OCI-LY1 (cell line): ENCODE measurements around the gene PSG6.
"Not testable (repeated sequence)": the region's sequence is repeated elsewhere in the genome, so short reads cannot be mapped to it uniquely, and the experiment has no call there.

Experiments used
- H2AFZ ChIP-seq: fragments of 200-600 bp; sonication (generic), shearing (Covaris generic); 2 replicates; pipeline ENCODE4 v1.6.0; 2014; ENCODE audit warnings: antibody characterized with exemption, mild to moderate bottlenecking, low read length
- H3F3A ChIP-seq: fragments of 200-600 bp; sonication (generic), shearing (Covaris generic); 2 replicates; pipeline ENCODE4 v1.6.0; 2014; ENCODE audit warnings: mild to moderate bottlenecking, antibody characterized with exemption, low read length, moderate library complexity; ENCODE audit not compliant: insufficient read depth
- H3K27ac ChIP-seq: fragments of 200-600 bp; sonication (generic); 2 replicates; pipeline ENCODE4 v1.5.1; 2014; ENCODE audit warnings: low read length, mixed run types, mild to moderate bottlenecking, low read depth; ENCODE audit not compliant: poor library complexity, severe bottlenecking
- H3K27me3 ChIP-seq: fragments of 200-600 bp; sonication (generic); 2 replicates; pipeline ENCODE4 v1.6.0; 2014; ENCODE audit warnings: antibody characterized with exemption, mild to moderate bottlenecking, low read length, moderate library complexity; ENCODE audit not compliant: insufficient read depth
- H3K36me3 ChIP-seq: fragments of 200-600 bp; sonication (generic); 2 replicates; pipeline ENCODE4 v1.6.1; 2014; ENCODE audit warnings: mild to moderate bottlenecking, antibody characterized with exemption, low read length, moderate library complexity, mixed read lengths; ENCODE audit not compliant: insufficient read depth
- H3K4me1 ChIP-seq: fragments of 200-600 bp; sonication (generic); 2 replicates; pipeline ENCODE4 v1.5.1; 2014; ENCODE audit warnings: mild to moderate bottlenecking, low read length, moderate library complexity; ENCODE audit not compliant: insufficient read depth, severe bottlenecking
- H3K4me2 ChIP-seq: fragments of 200-600 bp; sonication (generic), shearing (Covaris generic); 2 replicates; pipeline ENCODE4 v1.6.1; 2014; ENCODE audit warnings: low read length
- H3K4me3 ChIP-seq: fragments of 200-600 bp; sonication (generic); 2 replicates; pipeline ENCODE4 v1.5.1; 2014; ENCODE audit warnings: low read length, low read depth, mild to moderate bottlenecking, mixed read lengths; ENCODE audit not compliant: poor library complexity, severe bottlenecking
- H3K79me2 ChIP-seq: fragments of 200-600 bp; shearing (Covaris generic); 2 replicates; pipeline ENCODE4 v1.6.1; 2016; ENCODE audit warnings: mixed run types, low read length, mixed read lengths; ENCODE audit not compliant: insufficient read depth
- H3K9ac ChIP-seq: fragments of 200-600 bp; sonication (generic), shearing (Covaris generic); 2 replicates; pipeline ENCODE4 v1.6.1; 2014; ENCODE audit warnings: mild to moderate bottlenecking, low read length, mixed read lengths
- H3K9me2 ChIP-seq: fragments of 200-600 bp; sonication (generic), shearing (Covaris generic); 2 replicates; pipeline ENCODE4 v1.6.1; 2014; ENCODE audit warnings: low read depth, mild to moderate bottlenecking, low read length, mixed read lengths
- H3K9me3 ChIP-seq: fragments of 200-600 bp; shearing (Covaris generic); 2 replicates; pipeline ENCODE4 v1.6.1; 2014; ENCODE audit warnings: low read length, mixed read lengths
- H4K20me1 ChIP-seq: fragments of 200-600 bp; sonication (generic), shearing (Covaris generic); 2 replicates; pipeline ENCODE4 v1.6.0; 2016; ENCODE audit warnings: mild to moderate bottlenecking, low read length; ENCODE audit not compliant: insufficient read depth

PSG6 gene

DNA sequence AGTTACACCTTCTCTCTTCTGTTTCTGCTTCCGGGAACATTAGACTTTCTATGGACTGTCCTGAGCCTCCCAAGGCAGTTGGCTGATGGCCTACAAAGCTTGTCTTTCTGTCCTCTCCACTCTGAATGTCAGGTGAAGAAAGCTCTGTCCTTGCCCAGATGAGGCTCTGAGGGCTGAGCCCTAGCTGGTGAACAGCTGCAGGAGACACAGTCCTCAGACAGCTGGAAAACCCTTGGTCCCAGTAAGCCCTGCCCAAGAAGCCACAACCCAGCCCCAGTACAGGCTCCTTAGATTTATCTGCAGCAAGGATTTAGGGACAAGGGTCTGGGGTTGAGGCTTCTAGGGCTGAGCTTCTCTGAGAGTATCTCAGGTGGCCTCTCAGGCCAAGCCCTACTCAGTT lies 64.5 kb downstream of the PSG6 start:
- not testable (repeated sequence) for H3K27me3 ChIP-seq, H3K4me3 ChIP-seq, H4K20me1 ChIP-seq, H3K4me1 ChIP-seq, H3K9me3 ChIP-seq, H3K79me2 ChIP-seq, H3K27ac ChIP-seq, H3K4me2 ChIP-seq, H3K9ac ChIP-seq, H3K36me3 ChIP-seq, H3F3A ChIP-seq, H2AFZ ChIP-seq, H3K9me2 ChIP-seq

DNA sequence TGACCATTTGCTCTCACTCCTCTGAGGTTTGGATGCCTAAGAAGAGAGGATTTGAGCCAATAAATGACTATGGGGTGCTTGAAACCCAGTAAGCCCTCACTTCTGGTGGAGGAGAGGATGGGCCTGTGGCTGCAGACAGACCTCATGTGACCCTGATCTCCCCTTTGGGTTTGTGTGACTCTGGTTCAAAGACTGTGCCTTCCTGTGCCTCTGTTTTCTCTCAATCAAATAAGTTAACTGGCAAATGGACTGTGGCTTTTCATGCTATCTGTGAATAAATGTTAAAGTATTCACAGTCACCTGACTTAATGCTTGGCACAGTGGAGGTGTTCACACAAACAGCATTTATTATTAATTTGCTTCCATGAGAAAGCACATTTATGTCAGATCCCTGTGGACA lies 64.9 kb downstream of the PSG6 start:
- H3K4me2 ChIP-seq, H3K9ac ChIP-seq, H2AFZ ChIP-seq, H3K36me3 ChIP-seq, H3K79me2 ChIP-seq, H3K9me2 ChIP-seq, H3F3A ChIP-seq, H4K20me1 ChIP-seq, H3K9me3 ChIP-seq, H3K27me3 ChIP-seq, H3K4me3 ChIP-seq, H3K4me1 ChIP-seq, H3K27ac ChIP-seq: not testable (repeated sequence)
